Epidermal melanocyte (primary cell): ENCODE results near the gene HOXA10.

Source experiments
- DNase-seq: peaks from one replicate; pipeline ENCODE4 v3.0.0; 2011; ENCODE audit warnings: low spot score; ENCODE audit not compliant: insufficient read length

HOXA10 gene

GRCh38 chr7:27173956-27174873 is at the start of gene HOXA10:
Gene HOXA10, minus strand, starts transcription at chr7:27174320. Its CDS starts 14 bp downstream, at chr7:27174306.
- DNase-seq = no peak

DNA sequence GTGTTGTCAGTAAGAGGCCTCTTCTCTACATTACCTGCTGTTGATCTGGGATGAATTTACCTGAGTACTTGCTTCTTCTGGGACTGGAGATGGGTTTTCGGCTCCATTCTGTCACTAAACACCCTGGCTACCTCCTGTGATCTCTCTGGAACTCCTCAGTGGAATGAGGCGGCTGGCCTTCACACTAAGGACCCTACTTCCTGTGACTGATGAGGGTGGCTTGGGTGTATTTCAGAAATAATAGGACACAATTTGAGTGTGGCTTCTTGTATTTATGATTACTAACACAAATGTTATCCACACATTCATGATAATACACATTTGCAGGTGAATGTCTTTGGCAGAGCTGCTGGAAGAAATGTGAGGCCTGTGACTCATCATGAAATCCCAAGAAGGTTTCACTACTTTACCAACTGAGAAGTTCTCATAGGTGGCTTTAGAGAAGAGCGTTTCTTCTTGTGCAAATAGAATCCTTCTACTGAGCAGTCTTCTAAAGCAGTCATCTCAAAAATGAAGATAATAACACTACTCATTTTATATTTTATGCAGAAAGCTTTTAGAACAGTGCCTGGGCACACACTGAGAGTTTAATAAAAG is 47.2 kb upstream of the HOXA10 start:
- no peak for DNase-seq

GRCh38 chr7:27220440-27220955 is 46.4 kb upstream of the HOXA10 start:
- no peak for DNase-seq

DNA sequence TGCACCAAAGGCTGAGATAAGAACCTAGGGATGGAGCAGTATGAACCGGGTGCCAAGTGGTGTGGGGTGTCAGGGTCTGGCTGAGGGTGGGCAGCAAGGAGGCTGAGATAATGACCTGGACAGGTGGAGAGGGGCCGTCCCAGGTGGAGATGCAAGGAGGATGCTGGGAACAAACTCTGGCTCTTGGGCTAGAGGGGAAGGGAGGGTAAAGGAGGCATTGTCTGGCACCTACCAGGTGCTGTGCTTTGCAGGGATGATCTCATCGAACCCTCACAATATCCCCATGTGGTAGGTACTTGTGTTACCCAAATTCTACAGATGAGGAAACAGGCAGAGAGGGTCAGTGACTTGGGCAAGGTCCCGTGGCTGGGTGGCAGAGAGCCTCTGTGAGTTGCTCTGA is 45.7 kb upstream of the HOXA10 start:
- DNase-seq = no peak

- DNase-seq = no peak
Observed at GRCh38 chr7:27217951-27218350, 43.8 kb upstream of the HOXA10 start.

- DNase-seq = no peak
Observed at GRCh38 chr7:27215356-27215755, 41.2 kb upstream of the HOXA10 start.

DNA sequence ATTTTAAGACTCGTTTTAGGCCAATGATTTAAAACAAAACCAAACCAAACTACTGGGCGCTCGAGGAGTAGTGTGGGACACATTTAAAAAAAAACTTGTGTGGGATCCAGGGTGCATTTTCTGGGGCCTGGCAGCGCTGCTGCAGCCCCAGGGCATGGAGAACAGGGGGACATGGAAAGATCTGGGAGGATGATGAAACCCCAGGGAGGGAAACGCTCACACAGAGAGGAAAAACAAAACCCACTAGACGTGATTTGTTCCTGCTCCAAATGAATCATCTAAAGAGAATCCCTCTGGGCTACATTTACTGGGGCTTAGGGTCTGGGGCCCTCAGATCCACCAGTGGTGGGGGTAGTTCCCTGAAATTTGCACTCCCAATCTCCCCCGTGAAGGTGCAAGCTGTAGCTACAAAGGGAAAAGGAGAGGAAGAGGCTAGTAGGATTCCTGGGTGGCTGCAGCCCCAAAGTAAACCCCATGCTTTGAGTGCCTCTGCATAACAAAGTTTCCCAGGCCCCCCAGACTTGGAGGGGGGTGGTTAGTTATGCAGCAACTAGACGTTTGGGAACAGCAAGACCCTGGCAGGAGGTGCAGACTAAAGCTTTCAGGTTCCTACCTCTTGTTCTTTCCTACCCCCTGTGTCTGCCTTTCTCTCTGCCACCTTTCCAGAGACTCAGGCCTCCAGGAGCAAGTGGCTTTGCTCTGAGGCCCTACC is 40.3 kb upstream of the HOXA10 start:
- no peak for DNase-seq

- no peak for DNase-seq
Observed at GRCh38 chr7:27213433-27214238, 39.5 kb upstream of the HOXA10 start.

GRCh38 chr7:27212497-27213432 is 38.6 kb upstream of the HOXA10 start:
- no peak for DNase-seq

DNA sequence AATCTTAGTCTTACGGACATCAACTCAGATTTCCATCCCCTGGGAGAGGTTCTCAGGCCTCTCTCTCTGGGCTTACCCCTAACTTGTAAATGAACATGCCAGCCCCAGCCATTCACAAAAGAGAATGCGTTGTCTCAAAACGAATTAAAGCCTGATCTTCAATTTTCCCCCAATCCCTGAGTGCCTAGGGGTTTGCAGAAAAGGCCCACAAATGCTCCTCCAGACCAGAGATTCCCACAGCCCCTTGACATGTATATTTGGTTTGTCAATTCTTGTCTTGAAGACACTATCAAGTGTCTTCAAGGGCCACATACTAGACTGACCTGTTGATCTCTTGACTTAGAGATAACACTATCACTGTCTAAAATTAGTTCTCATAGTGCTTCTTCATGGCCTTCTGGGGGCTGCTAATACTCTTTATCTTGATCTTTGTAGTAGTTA is 37.7 kb upstream of the HOXA10 start:
- no peak for DNase-seq

GRCh38 chr7:27211084-27211446 is 36.9 kb upstream of the HOXA10 start:
- no peak for DNase-seq

DNA sequence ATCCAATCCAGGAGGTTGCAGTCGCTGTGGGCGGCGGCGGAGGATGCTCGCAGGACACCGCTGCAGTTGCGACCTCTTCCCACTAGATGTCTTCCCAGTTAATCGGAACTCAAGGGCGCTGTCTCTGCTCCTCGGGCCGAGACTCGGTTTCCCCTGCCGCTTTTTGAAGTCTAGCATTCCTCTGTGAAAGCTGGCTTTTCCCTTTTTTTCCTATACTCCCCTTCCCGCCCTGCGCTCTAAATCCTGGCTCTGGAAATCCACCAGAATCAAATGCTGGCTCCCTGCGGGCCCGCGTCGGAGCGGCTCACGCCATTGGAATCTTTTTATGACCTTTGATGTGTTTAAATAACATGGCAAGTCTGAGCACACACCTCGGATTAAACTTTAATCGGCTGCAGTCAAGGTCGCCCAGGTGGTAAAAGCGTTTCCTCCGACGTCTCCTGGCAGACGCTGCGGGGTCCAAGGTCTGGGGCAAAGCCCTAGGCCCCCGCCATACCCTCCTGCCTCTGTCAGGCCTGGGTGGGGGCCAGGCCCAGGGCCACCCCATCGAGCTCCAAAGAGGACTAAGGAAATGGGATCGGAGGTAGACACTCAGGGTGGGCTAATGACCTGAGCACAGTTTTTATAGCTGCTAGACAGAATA is 36.4 kb upstream of the HOXA10 start:
- no peak for DNase-seq

GRCh38 chr7:27209933-27210440 is 35.9 kb upstream of the HOXA10 start:
- no peak for DNase-seq

DNA sequence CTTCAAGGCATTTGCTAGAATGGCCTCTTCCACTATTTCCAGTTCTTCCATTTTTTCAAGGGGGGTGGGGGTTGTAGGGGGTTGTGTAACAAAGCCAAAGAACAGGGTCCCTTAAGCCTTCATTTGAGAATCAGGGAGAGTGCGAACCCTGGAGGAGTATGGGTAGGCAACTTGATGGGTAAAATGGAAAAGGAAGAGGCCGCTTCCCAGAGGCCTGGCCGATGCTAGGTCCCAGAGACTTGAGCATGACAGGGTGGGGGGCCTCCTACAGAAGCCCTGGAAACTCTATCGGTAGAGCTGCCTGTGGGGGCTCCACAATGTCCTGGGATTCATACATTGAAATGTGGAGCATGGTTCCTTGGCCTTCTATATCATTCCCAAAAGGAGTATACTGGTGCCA is 34.9 kb upstream of the HOXA10 start:
- DNase-seq = no peak

- no peak for DNase-seq
Observed at GRCh38 chr7:27207348-27207985, 33.3 kb upstream of the HOXA10 start.

DNA sequence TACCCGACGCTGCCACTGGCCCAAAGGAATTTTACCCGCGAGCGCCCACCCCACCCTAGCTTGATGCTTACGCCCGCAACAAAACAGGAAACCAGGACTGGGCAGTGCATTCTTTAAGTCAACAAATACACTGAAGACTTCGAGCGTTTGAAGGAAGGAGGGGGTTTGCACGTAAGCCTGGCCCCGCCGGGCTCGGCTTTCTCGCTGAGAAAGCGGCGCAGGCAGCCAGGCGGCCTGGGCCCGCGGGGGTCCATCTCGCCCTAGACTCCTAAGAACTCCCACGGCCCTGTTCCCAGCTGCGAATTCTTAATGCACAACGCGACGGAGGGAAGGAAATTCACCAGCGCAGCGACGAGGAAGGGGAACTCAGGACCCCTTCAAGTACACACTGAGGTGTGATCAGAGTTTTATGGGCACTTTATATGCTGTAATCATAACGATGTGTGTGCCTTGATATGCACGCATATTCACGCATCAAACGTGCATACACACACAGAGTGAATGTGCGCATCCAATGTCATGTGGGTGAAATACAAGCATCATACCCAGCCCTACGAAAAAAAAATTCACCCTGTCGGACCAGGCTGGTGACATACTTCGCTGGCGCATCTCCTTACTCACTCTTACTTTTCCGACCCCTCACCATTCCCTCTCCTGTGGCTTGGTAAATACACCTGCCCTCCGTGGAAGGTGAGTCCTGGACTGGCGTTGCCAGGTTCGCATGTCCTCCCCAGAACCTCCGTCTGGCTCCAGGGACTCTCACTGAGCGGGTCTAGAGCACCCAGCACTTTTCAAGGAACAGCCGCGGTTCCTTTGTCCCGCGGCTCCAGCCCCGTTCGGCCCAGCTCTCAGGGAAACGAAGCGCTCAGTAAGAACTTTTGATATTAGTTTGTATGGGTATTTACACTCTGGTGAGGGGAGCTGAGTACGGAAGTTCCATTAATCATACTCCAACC is 31.5 kb upstream of the HOXA10 start:
- DNase-seq = no peak

DNA sequence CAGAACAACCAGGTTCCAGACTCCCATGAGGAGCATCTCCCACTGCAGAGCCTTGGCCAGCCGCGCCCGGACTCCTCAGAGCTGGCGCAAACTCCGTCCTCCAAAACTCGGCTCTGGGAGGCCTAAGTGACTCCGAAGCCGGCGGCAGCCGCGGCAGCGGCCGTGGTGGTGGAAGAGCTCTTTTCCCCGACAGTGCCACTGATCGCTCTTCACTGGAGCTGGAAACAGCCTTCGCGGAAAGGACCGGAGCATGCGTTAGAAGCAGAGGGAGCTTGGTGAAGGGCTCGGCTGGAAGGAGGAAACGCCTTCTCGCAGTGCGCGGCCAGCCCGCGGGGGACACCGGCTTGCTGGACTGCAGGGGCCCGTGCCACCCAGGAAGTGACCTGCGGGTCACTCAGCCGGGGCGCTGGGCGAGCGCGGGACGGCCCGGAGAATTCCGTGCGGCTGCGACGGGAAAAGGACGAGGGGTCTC is 30.8 kb upstream of the HOXA10 start:
- DNase-seq = no peak
